HG03378 (cell line): ENCODE data around the gene OTOP3.
"Not testable (repeated sequence)": the region's sequence is repeated elsewhere in the genome, so short reads cannot be mapped to it uniquely, and the experiment has no call there.

Experiments
- ATAC-seq: cut with Tn5 transposase; IDR thresholded peaks from one replicate; pipeline ENCODE4 v1.9.1; 2021; ENCODE audit warnings: mild to moderate bottlenecking, moderate library complexity; ENCODE audit not compliant: unreplicated experiment

OTOP3 gene

DNA sequence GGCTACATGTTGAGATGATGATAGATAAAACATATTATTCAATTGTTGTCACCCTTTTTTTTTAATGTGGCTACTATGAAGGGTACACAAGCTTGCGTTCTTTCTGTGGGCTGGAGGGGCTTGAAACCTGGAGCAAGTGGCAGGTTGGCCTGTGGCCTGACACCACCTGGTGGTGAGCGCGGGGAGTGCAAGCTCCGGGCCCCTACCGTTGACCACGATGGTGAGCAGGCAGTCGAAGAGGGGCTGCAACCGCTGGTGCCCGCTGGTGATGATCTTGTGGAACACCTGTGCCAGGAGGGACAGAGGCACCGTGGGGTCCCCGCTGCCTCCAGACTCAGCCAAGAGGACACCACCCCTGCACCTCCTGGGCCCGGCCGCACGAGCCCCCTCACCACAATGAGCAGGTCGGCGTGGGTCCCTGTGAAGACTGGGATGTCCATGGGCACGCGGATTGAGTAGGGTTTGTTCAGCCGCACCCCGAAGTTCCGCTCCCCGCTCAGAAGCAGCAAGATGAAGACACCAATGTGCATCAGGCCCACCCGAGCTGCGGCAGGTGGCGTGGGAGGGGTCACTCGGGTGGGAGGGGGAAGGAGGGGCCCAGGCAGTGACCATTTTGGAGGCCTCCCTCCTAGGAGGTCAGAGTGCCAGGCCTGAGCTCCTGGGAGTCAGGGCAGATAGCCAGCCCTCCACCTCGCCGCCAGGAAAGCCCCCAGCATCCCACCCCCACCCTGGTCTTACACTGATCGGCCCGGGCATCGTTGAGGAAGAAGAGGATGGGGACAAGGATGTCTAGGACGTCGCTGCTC is 22.4 kb downstream of the OTOP3 start:
- ATAC-seq, result no peak

- ATAC-seq, result no peak
Measured at GRCh38 chr17:74959826-74960515, 24.3 kb downstream of the OTOP3 start.

DNA sequence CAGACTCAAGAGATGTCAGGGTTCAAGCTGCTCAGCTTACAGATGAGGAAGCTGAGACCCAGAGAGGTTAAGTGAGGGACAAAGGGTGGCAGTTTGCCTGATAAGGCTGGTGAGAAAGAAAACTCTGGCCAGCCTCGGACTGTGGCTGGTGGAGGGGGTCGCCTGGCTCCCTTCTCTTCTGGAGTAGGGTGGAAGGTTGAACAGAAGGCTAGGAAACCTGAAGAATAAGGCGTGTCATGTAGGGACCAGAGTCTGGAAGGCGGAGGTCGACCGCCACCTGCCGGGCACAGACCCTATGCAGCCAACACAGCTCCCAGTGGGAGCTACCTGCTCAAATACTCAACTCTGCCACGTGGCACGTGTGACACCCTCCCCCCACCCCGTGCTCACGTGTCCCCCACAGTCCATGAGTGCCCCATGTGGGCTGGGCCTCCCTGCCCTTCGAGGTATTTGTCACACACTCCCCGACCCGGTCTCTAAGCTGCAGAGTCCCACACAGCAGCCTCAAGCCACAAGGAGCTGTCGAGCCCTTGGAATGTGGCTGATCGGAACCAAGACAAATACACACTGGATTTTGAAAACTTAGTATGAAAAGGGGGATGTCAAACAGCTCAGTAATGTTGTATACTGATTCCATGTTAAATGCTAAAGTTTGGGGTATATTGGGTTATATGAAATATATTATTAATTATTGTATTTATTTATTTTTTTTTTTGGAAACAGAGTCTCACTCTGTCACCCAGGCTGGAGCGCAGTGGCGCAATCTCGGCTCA is 25.1 kb downstream of the OTOP3 start:
- no peak for ATAC-seq

GRCh38 chr17:74961657-74962350 is 26.1 kb downstream of the OTOP3 start:
- ATAC-seq, result no peak

DNA sequence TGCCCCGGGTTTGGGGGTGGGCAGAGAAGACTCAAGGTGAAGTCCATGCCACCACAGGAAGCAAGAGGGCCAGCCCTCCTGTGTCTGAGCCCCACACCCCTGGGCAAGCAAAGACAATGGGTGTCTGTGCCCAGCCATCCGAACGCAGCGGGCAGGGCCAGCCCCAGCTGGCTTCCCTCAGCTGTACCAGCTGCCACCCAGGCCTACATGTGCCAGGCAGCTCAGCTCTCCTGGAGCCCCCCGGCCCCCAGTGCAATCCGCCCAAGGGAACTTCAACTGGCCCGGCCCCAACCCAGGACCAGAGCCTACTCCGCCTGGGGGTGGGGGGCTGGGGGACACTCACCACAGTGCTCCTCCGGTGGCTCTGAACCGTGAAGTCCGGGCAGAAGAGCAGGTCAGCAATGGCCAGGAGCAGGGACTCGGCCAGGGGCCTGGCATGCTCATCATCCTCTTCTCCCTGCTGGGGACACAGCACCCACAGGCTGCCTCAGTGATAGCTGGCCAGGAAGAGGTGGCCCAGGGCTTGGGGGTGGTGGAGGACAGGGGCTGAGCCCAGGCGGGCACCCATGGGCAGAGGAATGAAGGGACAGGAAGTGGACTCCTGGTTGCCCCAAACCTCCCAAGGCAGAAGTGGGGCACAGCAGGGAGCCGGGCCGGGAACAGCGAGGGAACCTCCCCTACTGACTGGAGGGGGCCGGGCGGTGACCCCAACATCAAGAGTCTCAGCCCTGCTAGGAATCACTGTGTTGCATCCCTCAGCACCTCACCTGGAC is 27.1 kb downstream of the OTOP3 start:
- ATAC-seq, result no peak

DNA sequence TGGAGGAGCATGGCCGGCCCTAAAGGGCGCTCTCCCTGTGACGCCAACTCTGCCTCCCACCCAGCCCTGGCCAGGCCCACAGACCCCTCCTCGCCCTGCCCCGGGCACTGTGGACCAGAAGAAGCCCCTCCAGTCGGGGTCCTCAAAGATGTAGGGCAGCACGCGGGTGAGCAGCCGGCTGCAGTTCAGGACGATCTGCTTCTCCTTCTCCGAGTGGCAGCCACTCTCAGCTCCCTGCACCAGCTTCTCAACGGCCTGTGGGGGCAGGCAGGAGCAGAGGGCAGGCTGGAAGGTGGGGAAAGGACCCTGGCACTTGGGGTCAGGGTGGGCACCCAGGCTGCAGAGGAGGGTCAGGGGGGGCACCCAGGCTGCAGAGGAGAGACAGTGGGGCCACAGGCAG is 28.0 kb downstream of the OTOP3 start:
- ATAC-seq, result no peak

GRCh38 chr17:74964246-74964761 is 28.6 kb downstream of the OTOP3 start:
- ATAC-seq, result no peak

DNA sequence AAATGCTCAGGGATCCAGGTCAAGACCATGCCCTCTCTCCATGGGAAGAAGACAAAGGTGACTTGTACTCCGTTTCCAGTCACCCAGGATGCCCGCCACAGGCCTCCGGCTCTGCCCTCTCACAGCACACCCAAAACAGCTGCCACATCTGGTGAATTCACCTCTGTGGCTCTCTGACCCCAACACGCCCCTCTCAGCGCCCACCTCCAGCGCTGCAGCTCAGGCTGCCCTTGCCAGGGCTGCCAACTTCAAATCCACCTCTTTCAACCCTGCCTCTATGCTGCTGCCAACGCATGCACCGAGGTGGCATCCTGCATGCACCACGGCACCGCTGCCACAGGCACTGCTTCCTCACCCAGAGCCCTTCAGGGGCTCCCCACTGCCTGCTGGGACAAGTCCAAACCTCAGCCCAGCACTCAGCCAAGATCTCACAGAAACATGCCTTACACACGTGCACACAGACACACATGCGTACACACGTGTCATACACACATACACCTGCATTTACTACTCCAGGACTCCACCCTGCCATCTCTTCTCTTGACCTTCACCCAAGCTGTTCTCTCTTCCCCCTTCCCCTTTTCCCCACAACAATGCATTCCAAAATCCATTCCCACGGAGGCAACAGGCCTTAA is 29.4 kb downstream of the OTOP3 start:
- no peak for ATAC-seq

DNA sequence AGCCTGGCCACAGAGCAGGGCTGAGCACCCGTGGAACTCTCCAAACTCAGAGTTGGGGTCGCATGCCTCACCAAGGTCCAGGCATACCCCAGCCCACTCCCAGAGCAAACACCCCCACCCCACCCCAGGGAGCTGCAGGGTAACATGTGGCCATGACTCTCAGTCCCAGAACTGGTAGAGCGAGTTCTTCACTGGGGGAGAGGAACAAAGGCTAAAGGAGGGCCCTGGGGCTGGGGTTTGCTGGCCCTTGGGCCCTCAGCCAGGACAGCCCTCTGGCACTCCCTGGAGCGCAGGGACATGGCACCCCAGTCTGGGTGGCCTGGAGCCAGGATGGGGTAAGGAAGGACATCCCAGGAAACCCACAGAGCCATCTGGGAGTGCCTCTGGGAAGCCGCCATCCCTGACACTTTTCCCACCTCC is 32.7 kb downstream of the OTOP3 start:
- ATAC-seq, result no peak

GRCh38 chr17:74969501-74969900 is 33.8 kb downstream of the OTOP3 start:
- ATAC-seq, result not testable (repeated sequence)

DNA sequence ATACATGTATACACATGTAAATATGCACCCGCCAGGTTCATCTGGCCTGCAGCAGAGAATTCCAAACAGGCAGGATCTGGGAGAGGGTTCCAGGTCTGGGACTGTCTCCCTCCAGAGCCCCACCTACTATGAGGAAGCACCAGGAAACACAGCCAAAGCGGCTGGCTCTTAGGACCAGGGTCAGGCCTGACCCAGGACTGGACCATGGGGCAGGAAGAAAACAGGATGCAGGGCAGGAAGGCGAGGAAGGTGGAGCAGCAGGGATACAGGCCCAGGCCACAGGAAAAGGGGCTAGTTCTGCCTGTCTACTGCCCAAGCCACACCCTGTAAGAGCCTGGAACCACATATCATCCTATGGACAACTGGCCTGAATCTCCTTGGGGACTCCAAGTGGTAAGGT is 34.7 kb downstream of the OTOP3 start:
- ATAC-seq, result no peak

DNA sequence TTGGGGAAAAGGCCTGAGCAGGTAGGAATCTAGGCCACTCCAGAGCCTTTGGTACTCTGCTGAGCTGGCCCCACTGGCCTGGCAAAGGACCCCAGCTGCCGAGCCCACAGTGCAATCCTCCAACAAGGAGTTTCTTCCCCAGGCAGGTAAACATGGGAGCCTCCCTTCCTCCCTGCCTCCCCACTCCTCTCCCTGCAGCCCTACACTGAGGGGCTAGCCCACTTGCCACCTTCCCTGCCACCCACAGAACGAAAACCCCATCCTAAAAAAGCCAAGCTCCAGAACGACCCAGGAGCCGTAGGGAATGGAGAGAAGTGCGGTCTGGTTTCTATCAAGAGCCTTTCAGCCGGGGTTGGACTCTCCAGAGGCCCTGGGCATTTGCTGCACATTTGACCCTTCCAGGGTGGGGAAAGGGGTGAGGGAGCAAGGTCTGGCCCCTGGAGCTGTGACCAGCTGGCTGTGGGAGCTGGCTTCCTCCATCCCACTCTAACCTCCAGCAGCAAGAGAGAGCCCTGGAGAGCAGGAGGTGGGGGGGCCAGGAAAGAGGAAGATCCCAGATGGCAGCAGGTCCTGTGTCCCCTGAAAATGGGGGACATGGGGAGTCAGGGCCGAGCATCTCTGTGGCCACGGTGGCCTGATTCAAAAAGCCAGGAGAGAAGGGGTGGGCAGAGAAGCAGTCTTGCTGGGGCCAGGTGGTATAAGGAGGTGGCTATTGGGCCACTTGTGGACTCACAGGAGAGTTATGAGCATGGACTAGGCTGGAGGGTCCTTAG is 35.6 kb downstream of the OTOP3 start:
- no peak for ATAC-seq

GRCh38 chr17:74971842-74972106 is 36.1 kb downstream of the OTOP3 start:
- no peak for ATAC-seq

DNA sequence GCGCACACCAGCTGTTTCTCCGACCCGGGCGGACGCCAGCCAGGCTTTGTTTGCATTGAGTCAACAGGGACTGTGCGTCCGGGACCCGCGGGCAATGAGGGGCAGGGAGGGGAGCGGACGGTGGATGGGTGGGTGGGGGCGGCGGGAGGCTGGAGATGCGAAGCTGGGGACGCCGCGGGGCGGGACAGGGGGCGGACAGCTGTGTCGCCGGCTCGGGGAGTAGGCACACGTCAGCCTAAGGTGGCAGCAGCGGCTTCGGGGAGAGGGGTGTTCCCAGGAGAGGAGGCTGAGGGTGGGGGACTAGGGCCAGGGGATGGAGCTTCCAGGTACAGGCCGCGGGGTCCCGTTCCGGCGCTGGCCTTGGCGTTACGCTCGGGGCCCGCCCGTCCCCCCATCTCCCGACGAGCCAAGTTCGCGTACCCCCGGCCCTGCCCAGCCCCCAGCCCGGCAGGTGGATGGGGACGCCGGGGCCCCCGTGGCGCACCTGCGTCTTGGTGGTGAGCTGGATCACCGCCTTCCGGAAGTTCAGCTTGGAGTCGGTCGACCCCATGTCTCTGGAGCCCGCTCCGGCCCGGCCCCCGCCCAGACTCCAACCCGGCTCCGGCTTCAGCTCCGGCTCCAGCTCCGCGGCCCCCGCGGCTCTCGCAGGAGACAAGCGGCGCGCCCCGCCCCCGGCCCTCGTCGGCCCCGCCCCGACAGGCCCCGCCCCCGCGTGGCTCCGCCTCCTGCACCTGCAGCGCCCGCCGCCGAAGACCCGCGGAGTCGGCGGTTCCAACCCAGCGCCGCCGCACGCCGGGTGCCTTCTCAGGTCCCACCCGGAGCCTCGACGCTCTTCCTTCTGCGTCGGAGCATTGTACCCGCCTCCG is 36.6 kb downstream of the OTOP3 start, which contains the start of gene HID1:
HID1 (minus strand) TSS at position 653 of the 866 bp plus-strand sequence; CDS start at position 550, 103 bp downstream.
- no peak for ATAC-seq

- no peak for ATAC-seq
Measured at GRCh38 chr17:74972973-74973328, 37.3 kb downstream of the OTOP3 start.

GRCh38 chr17:74975943-74976342 is 40.2 kb downstream of the OTOP3 start:
- no peak for ATAC-seq

DNA sequence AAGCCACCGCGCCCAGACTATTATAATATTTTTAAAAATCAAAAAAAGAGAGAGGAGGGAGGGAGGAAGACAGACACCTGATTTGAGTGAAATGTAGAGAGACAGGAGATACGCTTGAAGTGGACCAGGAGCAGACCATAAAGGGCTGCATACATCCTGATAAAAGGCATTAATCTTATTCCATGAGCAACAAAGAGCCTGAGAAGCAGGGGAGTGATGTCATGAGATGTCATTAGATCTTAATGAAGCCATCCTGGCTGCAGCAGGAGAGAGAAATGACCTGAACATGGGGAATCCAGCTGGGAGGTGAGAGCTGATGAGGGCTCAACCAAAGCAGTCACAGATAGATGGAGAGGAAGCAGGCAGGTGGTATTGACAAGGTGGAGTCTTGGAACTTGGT is 42.1 kb downstream of the OTOP3 start:
- no peak for ATAC-seq

GRCh38 chr17:74978240-74978639 is 42.5 kb downstream of the OTOP3 start:
- no peak for ATAC-seq
